SK-N-SH (cell line): ENCODE measurements around the gene NPEPL1. TPM values are rescaled to one million over a fixed set of nuclear protein-coding genes. Genes with fewer than 3 reads are reported as not detected.

Experiments
- CTCF ChIA-PET: fragments of 300-600, 350-600 bp; formaldehyde crosslinking; extraction: SDS; loops from one replicate; lab custom pipeline; 2021; lab: Yijun Ruan, JAX
- POLR2A ChIA-PET: fragments of 350-600 bp; sonication (Branson Sonifier 250); formaldehyde crosslinking; extraction: SDS; loops from one replicate; lab custom pipeline; 2020; ENCODE audit warnings: antibody characterized with exemption, inconsistent platforms; lab: Yijun Ruan, JAX
- DNase-seq: peaks from one replicate; pipeline ENCODE4 v3.0.0; 2012
- H2AFZ ChIP-seq: fragments of 200-600 bp; sonication (generic); 2 replicates; pipeline ENCODE4 v1.8.1; 2016; ENCODE audit warnings: antibody characterized with exemption, mild to moderate bottlenecking, low read depth
- H3F3A ChIP-seq: fragments of 200-600 bp; sonication (generic); replicated peaks from 2 replicates; pipeline ENCODE3; 2016; ENCODE audit warnings: antibody characterized with exemption, mild to moderate bottlenecking; ENCODE audit not compliant: insufficient read depth
- H3K27ac ChIP-seq, 2 experiments: fragments of 200-500 bp in 1 of 2; fragments of 200-600 bp in 1 of 2; sonication (Bioruptor generic) in 1 of 2; sonication (generic), shearing (Covaris generic) in 1 of 2; 2 replicates each; pipeline versions ENCODE4 v1.5.1 to v1.6.1; 2014 to 2016; ENCODE audit warnings: low read depth in 2 of 2, inconsistent platforms in 1 of 2, low read length in 1 of 2, mild to moderate bottlenecking in 1 of 2, mixed read lengths in 1 of 2
- H3K27me3 ChIP-seq: fragments of 200-600 bp; sonication (generic), shearing (Covaris generic); 2 replicates; pipeline ENCODE4 v1.6.1; 2016; ENCODE audit warnings: mixed run types; ENCODE audit not compliant: insufficient read depth
- H3K36me3 ChIP-seq, 2 experiments: fragments of 200-500 bp in 1 of 2; fragments of 200-600 bp in 1 of 2; sonication (Bioruptor generic) in 1 of 2; sonication (generic) in 1 of 2; replicated peaks in 1 of 2; 2 replicates each; pipeline versions ENCODE3 to v1.5.1; 2014 to 2016; ENCODE audit warnings: low read length in 1 of 2, mild to moderate bottlenecking in 1 of 2; ENCODE audit not compliant: insufficient read depth in 2 of 2, control insufficient read depth in 1 of 2
- H3K4me1 ChIP-seq, 2 experiments: fragments of 200-500 bp in 1 of 2; fragments of 200-600 bp in 1 of 2; sonication (Bioruptor generic) in 1 of 2; sonication (generic), shearing (Covaris generic) in 1 of 2; 2 replicates each; pipeline versions ENCODE4 v1.5.1 to v1.6.1; 2014 to 2016; ENCODE audit warnings: low read depth in 1 of 2, low read length in 1 of 2, mixed run types in 1 of 2; ENCODE audit not compliant: insufficient read depth in 2 of 2, control insufficient read depth in 1 of 2
- H3K4me2 ChIP-seq: fragments of 200-600 bp; sonication (generic), shearing (Covaris generic); 2 replicates; pipeline ENCODE4 v1.6.1; 2017; ENCODE audit warnings: mixed run types
- H3K4me3 ChIP-seq, 2 experiments: fragments of 200-500 bp in 1 of 2; fragments of 200-600 bp in 1 of 2; sonication (Bioruptor generic) in 1 of 2; sonication (generic), shearing (Covaris generic) in 1 of 2; 2 replicates each; pipeline versions ENCODE4 v1.5.1 to v1.8.1; 2014 to 2016; ENCODE audit warnings: low read depth in 2 of 2, inconsistent platforms in 1 of 2, low read length in 1 of 2, mild to moderate bottlenecking in 1 of 2, mixed read lengths in 1 of 2, moderate library complexity in 1 of 2
- H3K79me2 ChIP-seq: fragments of 200-600 bp; sonication (generic); 2 replicates; pipeline ENCODE4 v1.8.1; 2017; ENCODE audit warnings: mild to moderate bottlenecking; ENCODE audit not compliant: insufficient read depth
- H3K9ac ChIP-seq: fragments of 200-600 bp; sonication (generic); 2 replicates; pipeline ENCODE4 v1.6.1; 2017; ENCODE audit warnings: mixed run types
- H3K9me2 ChIP-seq: fragments of 200-600 bp; sonication (generic); 2 replicates; pipeline ENCODE4 v1.6.1; 2017; ENCODE audit warnings: mixed run types
- H3K9me3 ChIP-seq: fragments of 200-600 bp; sonication (generic); 2 replicates; pipeline ENCODE4 v1.6.1; 2017; ENCODE audit warnings: mixed run types, mild to moderate bottlenecking, moderate library complexity
- H4K20me1 ChIP-seq: fragments of 200-600 bp; sonication (generic); 2 replicates; pipeline ENCODE4 v1.6.1; 2017; ENCODE audit warnings: mild to moderate bottlenecking, mixed run types; ENCODE audit not compliant: insufficient read depth
- CHD2 ChIP-seq: fragments of 150-350 bp; IDR thresholded peaks from 2 replicates; pipeline ENCODE4 v1.6.1; 2018; ENCODE audit warnings: low read length; ENCODE audit not compliant: partially characterized antibody
- EP300 ChIP-seq, 2 experiments: IDR thresholded peaks; 2 replicates each; pipeline versions ENCODE4 v1.4.0 to v1.6.1; 2012; ENCODE audit warnings: borderline replicate concordance in 1 of 2, low read depth in 1 of 2, low read length in 1 of 2
- FOXJ3 ChIP-seq: sonication (generic); formaldehyde crosslinking; IDR thresholded peaks from 2 replicates; pipeline ENCODE4 v1.5.1; 2020; ENCODE audit warnings: mild to moderate bottlenecking, missing genetic modification reagents
- FOXM1 ChIP-seq: IDR thresholded peaks from 2 replicates; pipeline ENCODE4 v1.4.0; 2012; ENCODE audit warnings: low read depth, mild to moderate bottlenecking
- JUND ChIP-seq: IDR thresholded peaks from 2 replicates; pipeline ENCODE4 v1.4.0; 2012
- MXI1 ChIP-seq: IDR thresholded peaks from 2 replicates; pipeline ENCODE4 v1.6.1; 2012; ENCODE audit warnings: mild to moderate bottlenecking, low read depth, low read length, improper control_type of control experiment
- NFIC ChIP-seq: IDR thresholded peaks from 2 replicates; pipeline ENCODE4 v1.4.0; 2012; ENCODE audit warnings: borderline replicate concordance
- PBX3 ChIP-seq: IDR thresholded peaks from 2 replicates; pipeline ENCODE4; 2012
- RAD21 ChIP-seq: IDR thresholded peaks from 2 replicates; pipeline ENCODE4 v1.6.1; 2012; ENCODE audit warnings: mild to moderate bottlenecking, low read length
- REST ChIP-seq: IDR thresholded peaks from 2 replicates; pipeline ENCODE4 v1.6.1; 2012; ENCODE audit warnings: mild to moderate bottlenecking, low read depth, low read length, moderate library complexity
- USF2 ChIP-seq: fragments of 150-350 bp; IDR thresholded peaks from 2 replicates; pipeline ENCODE4 v1.6.1; 2017; ENCODE audit warnings: antibody characterized with exemption, low read length, low read depth, borderline replicate concordance
- WGBS: methylation state at CpG from one replicate; pipeline ENCODE4 v1.1.6; 2017; ENCODE audit warnings: low lambda C conversion rate; 5-methylcytosine and 5-hydroxymethylcytosine counted together
- polyA plus RNA-seq, 3 experiments: library from polyadenylated mRNA; depleted of rRNA; stranded (reverse); fragments of >200 nt; gene quantifications; 2 replicates each; pipeline ENCODE4 v1.2.3, GENCODE V29; 2012

The NPEPL1 gene
- polyA plus RNA-seq, 1 of the 3 experiments (the other 2 are of a cell fraction) = 2.8 TPM

- POLR2A ChIA-PET = no interaction called here
- CTCF ChIA-PET = no interaction called here
- H3K4me2 ChIP-seq = no peak overlapping the region
- H3K4me1 ChIP-seq = peaks cover 0 to 6% of the 10 kb centered on the region in 2 experiments; a peak in 1 of 4 replicates
- no peaks in the 10 kb centered on the region for H4K20me1 ChIP-seq
- H3K4me3 ChIP-seq = no peak overlapping the region
- no peak overlapping the region for H2AFZ ChIP-seq
- WGBS = 50% methylated on average over 1 of the region's 1 CpG
- no peaks in the 10 kb centered on the region for H3K9me2 ChIP-seq
- H3K27me3 ChIP-seq = peaks cover 20% of the 10 kb centered on the region; the same call in 1 of the 2 replicates
- no peaks in the 10 kb centered on the region for H3F3A ChIP-seq
- H3K9me3 ChIP-seq = no peaks in the 10 kb centered on the region
- no peaks in the 10 kb centered on the region for H3K79me2 ChIP-seq
- H3K9ac ChIP-seq = no peak overlapping the region
- H3K36me3 ChIP-seq = no peaks in the 10 kb centered on the region
- no peak for TF ChIP-seq FOXM1
- no peak for TF ChIP-seq JUND
- no peak for TF ChIP-seq EP300 (IDR thresholded peaks at IDR 0.05; ENCODE audit: borderline replicate concordance in 1 of 2, low read depth in 1 of 2, low read length in 1 of 2)
- TF ChIP-seq RAD21 = no peak
- no peak for TF ChIP-seq USF2
- no peak for TF ChIP-seq REST
- no peak overlapping the region for H3K27ac ChIP-seq
- no peak for DNase-seq
These were observed 52.8 kb downstream of the NPEPL1 start for GRCh38 chr20:58745391-58745790.

DNA sequence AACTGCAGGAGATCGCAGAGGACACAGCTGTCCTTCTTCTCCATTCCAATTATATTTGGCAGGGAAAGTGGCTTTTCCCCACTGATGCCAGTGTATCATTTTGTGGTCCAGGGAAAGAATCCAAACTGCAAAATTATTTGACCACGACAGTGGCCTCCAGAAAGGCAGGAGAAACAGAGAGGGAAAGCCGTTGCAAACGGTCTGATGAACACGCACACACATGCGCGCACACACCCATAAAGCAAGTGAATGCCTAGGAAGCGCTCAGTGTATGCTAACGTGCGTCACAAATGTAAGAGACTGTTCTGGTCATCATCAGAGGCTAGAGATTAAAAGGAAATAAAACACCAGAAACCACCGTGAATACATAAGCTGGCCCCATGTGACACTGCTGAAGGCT is 54.0 kb downstream of the NPEPL1 start:
- no peak overlapping the region for H3K9ac ChIP-seq
- no peaks in the 10 kb centered on the region for H3F3A ChIP-seq
- no peaks in the 10 kb centered on the region for H3K9me3 ChIP-seq
- no peak overlapping the region for H2AFZ ChIP-seq
- H3K9me2 ChIP-seq = no peaks in the 10 kb centered on the region
- no peak overlapping the region for H3K4me2 ChIP-seq
- WGBS = 21% methylated on average over 11 of the region's 11 CpGs
- H4K20me1 ChIP-seq = no peaks in the 10 kb centered on the region
- H3K27ac ChIP-seq = no peak overlapping the region
- POLR2A ChIA-PET = no interaction called here
- CTCF ChIA-PET = interaction anchor here (1.1 kb wide), 1 partner anchor 13 kb away, joined by 5 read pairs; no protein-coding TSS in a partner anchor
- no peaks in the 10 kb centered on the region for H3K79me2 ChIP-seq
- H3K36me3 ChIP-seq = no peaks in the 10 kb centered on the region
- TF ChIP-seq FOXJ3 (CRISPR knock-in tag) (no peak), MXI1 (no peak), FOXM1 (no peak), RAD21 (no peak), NFIC (no peak), PBX3 (no peak), CHD2 (no peak)
- DNase-seq = peak; percentile 31
- H3K27me3 ChIP-seq = peaks cover 29% of the 10 kb centered on the region; the same call in 1 of the 2 replicates
- no peak overlapping the region; a peak in 1 of 4 replicates for H3K4me3 ChIP-seq
- peaks cover 0 to 6% of the 10 kb centered on the region in 2 experiments; a peak in 1 of 4 replicates for H3K4me1 ChIP-seq
